ENCODE measurements around the gene CAMTA2.

DNA sequence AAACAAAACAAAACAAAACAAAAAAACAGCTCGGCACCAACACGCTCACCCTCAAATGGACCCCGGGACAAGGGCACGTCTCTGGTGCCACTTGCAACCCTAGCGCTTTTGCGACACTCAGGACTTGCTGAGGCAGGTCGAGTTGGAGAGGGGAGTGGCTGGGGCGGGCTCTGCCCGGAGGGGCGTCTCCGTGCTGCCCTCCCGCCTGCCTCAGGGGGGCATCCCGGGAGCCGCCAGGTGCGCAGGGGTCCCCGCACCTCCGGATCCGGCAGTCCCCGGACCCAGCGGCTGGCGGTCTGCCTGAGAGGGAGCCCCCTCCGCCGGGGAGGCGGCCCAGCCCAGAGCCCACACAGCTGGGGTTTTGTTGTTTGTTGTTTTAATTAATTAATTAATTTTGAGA is 47.8 kb upstream of the CAMTA2 start, which contains the start of gene SLC52A1:
- TF ChIP-seq RFX5 (IDR thresholded peaks at IDR 0.05), result no peak
- TF ChIP-seq, protein P1, sequence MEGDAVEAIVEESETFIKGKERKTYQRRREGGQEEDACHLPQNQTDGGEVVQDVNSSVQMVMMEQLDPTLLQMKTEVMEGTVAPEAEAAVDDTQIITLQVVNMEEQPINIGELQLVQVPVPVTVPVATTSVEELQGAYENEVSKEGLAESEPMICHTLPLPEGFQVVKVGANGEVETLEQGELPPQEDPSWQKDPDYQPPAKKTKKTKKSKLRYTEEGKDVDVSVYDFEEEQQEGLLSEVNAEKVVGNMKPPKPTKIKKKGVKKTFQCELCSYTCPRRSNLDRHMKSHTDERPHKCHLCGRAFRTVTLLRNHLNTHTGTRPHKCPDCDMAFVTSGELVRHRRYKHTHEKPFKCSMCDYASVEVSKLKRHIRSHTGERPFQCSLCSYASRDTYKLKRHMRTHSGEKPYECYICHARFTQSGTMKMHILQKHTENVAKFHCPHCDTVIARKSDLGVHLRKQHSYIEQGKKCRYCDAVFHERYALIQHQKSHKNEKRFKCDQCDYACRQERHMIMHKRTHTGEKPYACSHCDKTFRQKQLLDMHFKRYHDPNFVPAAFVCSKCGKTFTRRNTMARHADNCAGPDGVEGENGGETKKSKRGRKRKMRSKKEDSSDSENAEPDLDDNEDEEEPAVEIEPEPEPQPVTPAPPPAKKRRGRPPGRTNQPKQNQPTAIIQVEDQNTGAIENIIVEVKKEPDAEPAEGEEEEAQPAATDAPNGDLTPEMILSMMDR (IDR thresholded peaks at IDR 0.05), result no peak
- TF ChIP-seq HOXA7 (CRISPR knock-in tag; IDR thresholded peaks at IDR 0.05), result no peak
- TF ChIP-seq, protein P2, sequence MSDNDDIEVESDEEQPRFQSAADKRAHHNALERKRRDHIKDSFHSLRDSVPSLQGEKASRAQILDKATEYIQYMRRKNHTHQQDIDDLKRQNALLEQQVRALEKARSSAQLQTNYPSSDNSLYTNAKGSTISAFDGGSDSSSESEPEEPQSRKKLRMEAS (IDR thresholded peaks at IDR 0.05), result no peak
- TF ChIP-seq, protein P3, sequence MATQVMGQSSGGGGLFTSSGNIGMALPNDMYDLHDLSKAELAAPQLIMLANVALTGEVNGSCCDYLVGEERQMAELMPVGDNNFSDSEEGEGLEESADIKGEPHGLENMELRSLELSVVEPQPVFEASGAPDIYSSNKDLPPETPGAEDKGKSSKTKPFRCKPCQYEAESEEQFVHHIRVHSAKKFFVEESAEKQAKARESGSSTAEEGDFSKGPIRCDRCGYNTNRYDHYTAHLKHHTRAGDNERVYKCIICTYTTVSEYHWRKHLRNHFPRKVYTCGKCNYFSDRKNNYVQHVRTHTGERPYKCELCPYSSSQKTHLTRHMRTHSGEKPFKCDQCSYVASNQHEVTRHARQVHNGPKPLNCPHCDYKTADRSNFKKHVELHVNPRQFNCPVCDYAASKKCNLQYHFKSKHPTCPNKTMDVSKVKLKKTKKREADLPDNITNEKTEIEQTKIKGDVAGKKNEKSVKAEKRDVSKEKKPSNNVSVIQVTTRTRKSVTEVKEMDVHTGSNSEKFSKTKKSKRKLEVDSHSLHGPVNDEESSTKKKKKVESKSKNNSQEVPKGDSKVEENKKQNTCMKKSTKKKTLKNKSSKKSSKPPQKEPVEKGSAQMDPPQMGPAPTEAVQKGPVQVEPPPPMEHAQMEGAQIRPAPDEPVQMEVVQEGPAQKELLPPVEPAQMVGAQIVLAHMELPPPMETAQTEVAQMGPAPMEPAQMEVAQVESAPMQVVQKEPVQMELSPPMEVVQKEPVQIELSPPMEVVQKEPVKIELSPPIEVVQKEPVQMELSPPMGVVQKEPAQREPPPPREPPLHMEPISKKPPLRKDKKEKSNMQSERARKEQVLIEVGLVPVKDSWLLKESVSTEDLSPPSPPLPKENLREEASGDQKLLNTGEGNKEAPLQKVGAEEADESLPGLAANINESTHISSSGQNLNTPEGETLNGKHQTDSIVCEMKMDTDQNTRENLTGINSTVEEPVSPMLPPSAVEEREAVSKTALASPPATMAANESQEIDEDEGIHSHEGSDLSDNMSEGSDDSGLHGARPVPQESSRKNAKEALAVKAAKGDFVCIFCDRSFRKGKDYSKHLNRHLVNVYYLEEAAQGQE (IDR thresholded peaks at IDR 0.05), result no peak

Measured in A549 (cell line).